Breast epithelium (tissue), 4 donors: ENCODE data around the gene FN3K. TPM values are rescaled to one million over a fixed set of nuclear protein-coding genes. Genes with fewer than 3 reads are reported as not detected.

Source experiments
- DNase-seq, 2 donors: peaks; one replicate each; pipeline ENCODE4 v3.0.0-alpha.2; 2019; ENCODE audit warnings: low spot score in 2 of 2
- H3K27ac ChIP-seq, 2 donors: fragments of 200-600 bp; sonication (generic) in 1 of 2; one replicate each; pipeline ENCODE4 v1.5.1; 2016 to 2019; ENCODE audit warnings: mild to moderate bottlenecking in 1 of 2
- H3K27me3 ChIP-seq, 2 donors: fragments of 200-600 bp; sonication (generic) in 1 of 2; one replicate each; pipeline versions ENCODE4 v1.5.1 to v1.6.0; 2017 to 2019; ENCODE audit warnings: control low read depth in 1 of 2, mild to moderate bottlenecking in 1 of 2
- H3K36me3 ChIP-seq: fragments of 200-600 bp; one replicate; pipeline ENCODE4 v1.5.1; 2019
- H3K4me1 ChIP-seq, 2 donors: fragments of 200-600 bp; sonication (generic); one replicate each; pipeline ENCODE4 v1.5.1; 2016 to 2019; ENCODE audit warnings: control low read depth in 1 of 2
- H3K4me3 ChIP-seq, 3 donors: fragments of 200-600 bp; sonication (generic); 1 replicate in 2 of 3; 2 replicates in 1 of 3; pipeline ENCODE4 v1.5.1; 2016 to 2019; ENCODE audit warnings: mild to moderate bottlenecking in 3 of 3, moderate library complexity in 2 of 3
- H3K9me3 ChIP-seq, 2 donors: fragments of 200-600 bp; sonication (generic) in 1 of 2; one replicate each; pipeline ENCODE4 v1.5.1; 2016 to 2019; ENCODE audit warnings: control low read depth in 1 of 2
- CTCF ChIP-seq, 3 donors: fragments of 450-650 bp; IDR thresholded peaks; one replicate each; pipeline ENCODE4 v1.5.1; 2016 to 2017; ENCODE audit warnings: antibody characterized with exemption in 3 of 3, mild to moderate bottlenecking in 3 of 3, moderate library complexity in 3 of 3
- POLR2A ChIP-seq: fragments of 450-650 bp; IDR thresholded peaks from one replicate; pipeline ENCODE4 v1.6.1; 2016; ENCODE audit warnings: antibody characterized with exemption, mild to moderate bottlenecking, moderate library complexity
- POLR2AphosphoS5 ChIP-seq, 3 donors: sonication (generic); formaldehyde crosslinking; IDR thresholded peaks; one replicate each; pipeline ENCODE4 v1.6.1; 2017; ENCODE audit warnings: antibody characterized with exemption in 3 of 3
- intact Hi-C: fragments of 100-400 bp; cut with DNase I; formaldehyde crosslinking; loops from one replicate; pipeline ENCODE4 v1.15.1; 2023; ENCODE audit warnings: low total_unique reads
- total RNA-seq, 3 donors: library from RNA; depleted of rRNA; stranded (reverse); fragments of >200 nt; gene quantifications; one replicate each; pipeline ENCODE4 v1.1.0, GENCODE V29; 2016

FN3K gene
- total RNA-seq, 3 donors from 2014 or later = 4.5 to 9.4 (median 7.2) TPM

GRCh38 chr17:82689077-82689476, 46.3 kb upstream of the FN3K start:
- Histone ChIP-seq H3K4me3 (no peak overlapping the region), H3K27me3 (no peaks in the 10 kb centered on the region), H3K36me3 (no peaks in the 10 kb centered on the region), H3K4me1 (no peaks in the 10 kb centered on the region), H3K9me3 (no peaks in the 10 kb centered on the region), H3K27ac (peak overlapping the region; percentile 92 to 95)
- intact Hi-C loops = no loop called here
- DNase-seq = no peak
- no peak for TF ChIP-seq CTCF (IDR thresholded peaks at IDR 0.05)
- no peak for TF ChIP-seq POLR2A
- no peak for TF ChIP-seq POLR2AphosphoS5 (IDR thresholded peaks at IDR 0.05)

- Histone ChIP-seq H3K27me3 (no peaks in the 10 kb centered on the region), H3K27ac (peak overlapping the region; percentile 60 to 66), H3K4me1 (no peaks in the 10 kb centered on the region), H3K4me3 (no peak overlapping the region), H3K9me3 (peaks cover 4 to 6% of the 10 kb centered on the region in 2 donors), H3K36me3 (no peaks in the 10 kb centered on the region)
- DNase-seq = no peak
- intact Hi-C loops = no loop called here
- TF ChIP-seq POLR2AphosphoS5 (IDR thresholded peaks at IDR 0.05) (no peak), CTCF (IDR thresholded peaks at IDR 0.05) (no peak), POLR2A (no peak)
Observed at GRCh38 chr17:82690786-82691489, 44.5 kb upstream of the FN3K start.

GRCh38 chr17:82691714-82692113, 43.7 kb upstream of the FN3K start:
- Histone ChIP-seq H3K9me3 (peaks cover 4 to 6% of the 10 kb centered on the region in 2 donors), H3K4me1 (no peaks in the 10 kb centered on the region), H3K27me3 (no peaks in the 10 kb centered on the region), H3K36me3 (no peaks in the 10 kb centered on the region), H3K27ac (peak overlapping the region; percentile 60 to 66), H3K4me3 (no peak overlapping the region)
- intact Hi-C loops = no loop called here
- no peak for TF ChIP-seq POLR2A
- TF ChIP-seq CTCF (IDR thresholded peaks at IDR 0.05) = no peak
- TF ChIP-seq POLR2AphosphoS5 (IDR thresholded peaks at IDR 0.05) = no peak
- DNase-seq = no peak

GRCh38 chr17:82692268-82692667, 43.1 kb upstream of the FN3K start:
- Histone ChIP-seq H3K27me3 (no peaks in the 10 kb centered on the region), H3K4me1 (no peaks in the 10 kb centered on the region), H3K36me3 (no peaks in the 10 kb centered on the region), H3K27ac (peak overlapping the region in 1 of 2 donors; percentile 66), H3K4me3 (no peak overlapping the region), H3K9me3 (peaks cover 4 to 6% of the 10 kb centered on the region in 2 donors)
- no peak for DNase-seq
- intact Hi-C loops = no loop called here
- TF ChIP-seq CTCF (IDR thresholded peaks at IDR 0.05) (no peak), POLR2A (no peak), POLR2AphosphoS5 (IDR thresholded peaks at IDR 0.05) (no peak)

- no peaks in the 10 kb centered on the region for H3K27me3 ChIP-seq
- H3K4me1 ChIP-seq = no peaks in the 10 kb centered on the region
- no peak for DNase-seq
- H3K27ac ChIP-seq = no peak overlapping the region
- no peaks in the 10 kb centered on the region for H3K36me3 ChIP-seq
- intact Hi-C loops = no loop called here
- no peak for TF ChIP-seq POLR2AphosphoS5 (IDR thresholded peaks at IDR 0.05)
- TF ChIP-seq POLR2A = no peak
- TF ChIP-seq CTCF (IDR thresholded peaks at IDR 0.05) = no peak
- H3K4me3 ChIP-seq = no peak overlapping the region
- peaks cover 4 to 6% of the 10 kb centered on the region in 2 donors for H3K9me3 ChIP-seq
Observed at GRCh38 chr17:82693168-82693867, 42.1 kb upstream of the FN3K start.
